WI38 (cell line): Measurements from ENCODE around the gene LHCGR.

Experiments
- H3K4me3 ChIP-seq: 2 replicates; pipeline ENCODE4 v1.5.1; 2011; ENCODE audit warnings: low read depth, mild to moderate bottlenecking, control low read depth, low read length
- TF ChIP-seq, protein P1 (sequence below): IDR thresholded peaks from 2 replicates; pipeline ENCODE4 v1.5.1; 2012; ENCODE audit warnings: low read depth, mild to moderate bottlenecking, control low read depth, low read length

Gene LHCGR

DNA sequence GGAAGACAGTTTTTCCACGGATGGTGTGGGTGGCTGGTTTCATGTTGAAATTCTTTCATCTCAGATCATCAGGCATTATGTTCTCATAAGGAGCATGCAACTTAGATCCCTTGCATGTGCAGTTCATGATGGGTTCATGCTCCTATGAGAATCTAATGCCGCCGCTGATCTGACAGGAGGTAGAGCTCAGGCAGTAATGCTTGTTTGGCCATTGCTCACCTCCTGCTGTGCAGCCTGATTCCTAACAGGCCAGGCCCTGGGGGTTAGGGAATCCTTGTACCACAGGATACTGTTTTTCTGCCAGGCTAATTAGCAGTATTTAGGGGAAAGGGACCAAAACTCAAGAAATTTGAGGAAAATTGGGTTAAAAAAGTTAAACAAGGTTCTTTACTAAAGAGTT lies 5.3 kb upstream of the LHCGR start:
- no peak overlapping the region for H3K4me3 ChIP-seq
- TF ChIP-seq, protein P1, sequence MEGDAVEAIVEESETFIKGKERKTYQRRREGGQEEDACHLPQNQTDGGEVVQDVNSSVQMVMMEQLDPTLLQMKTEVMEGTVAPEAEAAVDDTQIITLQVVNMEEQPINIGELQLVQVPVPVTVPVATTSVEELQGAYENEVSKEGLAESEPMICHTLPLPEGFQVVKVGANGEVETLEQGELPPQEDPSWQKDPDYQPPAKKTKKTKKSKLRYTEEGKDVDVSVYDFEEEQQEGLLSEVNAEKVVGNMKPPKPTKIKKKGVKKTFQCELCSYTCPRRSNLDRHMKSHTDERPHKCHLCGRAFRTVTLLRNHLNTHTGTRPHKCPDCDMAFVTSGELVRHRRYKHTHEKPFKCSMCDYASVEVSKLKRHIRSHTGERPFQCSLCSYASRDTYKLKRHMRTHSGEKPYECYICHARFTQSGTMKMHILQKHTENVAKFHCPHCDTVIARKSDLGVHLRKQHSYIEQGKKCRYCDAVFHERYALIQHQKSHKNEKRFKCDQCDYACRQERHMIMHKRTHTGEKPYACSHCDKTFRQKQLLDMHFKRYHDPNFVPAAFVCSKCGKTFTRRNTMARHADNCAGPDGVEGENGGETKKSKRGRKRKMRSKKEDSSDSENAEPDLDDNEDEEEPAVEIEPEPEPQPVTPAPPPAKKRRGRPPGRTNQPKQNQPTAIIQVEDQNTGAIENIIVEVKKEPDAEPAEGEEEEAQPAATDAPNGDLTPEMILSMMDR = no peak

DNA sequence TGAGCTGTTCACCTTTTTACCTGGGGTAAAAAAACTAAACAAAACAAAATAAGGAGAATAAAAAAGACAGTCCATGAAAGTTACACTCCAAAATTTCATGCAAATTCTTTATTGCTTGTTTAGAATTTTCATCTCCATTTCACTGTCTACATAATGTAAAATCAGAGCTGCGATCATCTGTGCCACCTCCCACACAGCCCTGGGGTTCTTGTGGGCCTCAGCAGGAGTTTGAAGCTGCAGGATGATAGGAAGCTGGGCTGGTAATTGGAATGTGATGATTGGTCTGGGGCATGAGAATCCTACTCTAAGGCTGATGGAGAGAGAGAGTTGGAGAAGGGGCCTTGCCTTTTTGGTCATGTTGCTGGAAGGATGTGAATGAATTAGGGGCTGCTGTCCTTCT lies 4.2 kb upstream of the LHCGR start:
- H3K4me3 ChIP-seq = no peak overlapping the region
- TF ChIP-seq, protein P1 = no peak

DNA sequence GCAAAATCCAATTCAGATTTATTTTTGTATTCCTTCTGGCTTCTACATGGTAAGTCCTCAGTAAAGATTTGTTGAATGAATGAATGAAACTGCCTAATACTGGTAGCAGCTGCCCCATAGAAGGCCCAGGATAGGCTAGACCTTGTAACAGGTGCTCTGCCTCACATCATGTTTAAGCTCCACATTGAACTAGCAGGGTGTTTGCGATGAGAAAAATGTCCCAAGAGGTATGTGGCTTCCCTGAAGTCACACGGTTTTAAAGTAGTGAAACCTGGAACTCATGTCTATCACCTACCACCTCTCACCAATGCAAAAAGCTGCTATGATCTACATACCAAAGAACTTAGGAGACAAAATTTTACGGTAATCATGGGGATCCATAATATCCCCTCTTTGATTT lies 765 bp upstream of the LHCGR start:
- H3K4me3 ChIP-seq = no peak overlapping the region
- TF ChIP-seq, protein P1 = no peak

DNA sequence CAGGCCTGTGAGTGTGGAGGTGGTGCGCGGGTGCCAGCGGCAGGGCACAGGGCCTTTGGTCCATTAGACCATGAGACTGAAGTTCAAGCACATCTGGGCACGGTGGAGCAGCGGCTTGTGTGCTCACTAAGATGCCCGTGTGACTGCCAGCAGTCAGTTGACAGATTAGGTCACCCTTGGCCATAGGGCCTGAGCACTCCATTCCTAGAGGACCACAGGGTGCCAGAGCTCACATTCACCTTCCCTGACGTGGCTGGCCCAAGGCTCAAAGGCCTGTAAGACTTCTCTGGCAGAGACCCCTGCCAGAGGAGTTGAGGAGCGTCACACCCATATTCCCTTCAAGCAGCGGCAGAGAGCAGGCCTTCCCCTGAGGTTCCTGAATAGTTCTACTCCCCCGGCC lies 650 bp downstream of the LHCGR start:
- peak overlapping the region; percentile 34; the same call in 1 of the 2 replicates for H3K4me3 ChIP-seq
- TF ChIP-seq, protein P1 = no peak

DNA sequence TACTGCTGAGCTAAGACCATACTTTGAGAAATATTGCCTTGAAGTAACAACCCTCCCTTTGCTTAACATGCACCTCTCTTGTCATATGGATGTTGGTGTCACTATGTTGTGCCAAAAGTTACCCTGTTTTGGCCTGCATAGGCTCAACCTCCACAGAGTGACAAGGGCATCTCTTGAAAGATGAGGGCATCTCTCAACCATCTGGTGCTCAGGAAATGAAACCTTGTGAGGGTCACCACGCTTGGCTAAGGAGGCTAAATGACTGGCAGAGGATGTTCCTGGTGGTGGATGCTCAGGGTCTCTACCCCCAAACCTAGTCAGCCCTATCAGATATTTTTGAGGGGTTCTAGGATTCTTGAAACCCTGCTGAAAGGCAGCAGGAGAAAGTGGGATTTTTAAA lies 2.3 kb downstream of the LHCGR start:
- TF ChIP-seq, protein P1 = no peak
- no peak overlapping the region for H3K4me3 ChIP-seq

DNA sequence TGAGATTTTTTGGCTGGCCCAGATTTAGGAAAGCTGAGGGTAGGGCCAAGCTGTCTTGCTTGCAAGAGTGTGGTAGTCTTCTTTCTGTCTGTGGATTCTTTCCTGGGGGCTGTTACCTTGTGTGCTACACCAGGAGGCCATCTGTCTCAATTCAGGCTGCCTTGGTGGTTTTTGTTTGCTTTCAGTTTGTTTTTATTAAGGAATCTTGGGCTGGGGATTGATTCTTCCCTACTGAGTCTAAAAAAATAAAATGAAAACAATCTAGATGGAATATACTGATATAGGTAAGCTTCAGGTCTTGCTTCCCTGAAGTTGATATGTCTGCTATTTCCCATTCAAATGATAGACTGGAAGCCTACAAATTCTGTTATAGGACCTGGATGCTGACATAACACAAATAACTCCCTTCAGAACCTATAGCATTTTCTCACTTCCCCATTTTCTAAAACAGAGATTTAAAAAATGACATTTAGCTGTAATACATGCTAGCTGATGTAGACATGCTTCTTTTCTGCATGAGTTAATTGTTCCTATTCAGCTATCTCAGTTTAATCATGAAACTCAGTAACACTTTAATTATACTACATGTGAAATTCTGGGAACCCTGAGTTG lies 5.3 kb downstream of the LHCGR start:
- TF ChIP-seq, protein P1 = no peak
- H3K4me3 ChIP-seq = no peak overlapping the region

DNA sequence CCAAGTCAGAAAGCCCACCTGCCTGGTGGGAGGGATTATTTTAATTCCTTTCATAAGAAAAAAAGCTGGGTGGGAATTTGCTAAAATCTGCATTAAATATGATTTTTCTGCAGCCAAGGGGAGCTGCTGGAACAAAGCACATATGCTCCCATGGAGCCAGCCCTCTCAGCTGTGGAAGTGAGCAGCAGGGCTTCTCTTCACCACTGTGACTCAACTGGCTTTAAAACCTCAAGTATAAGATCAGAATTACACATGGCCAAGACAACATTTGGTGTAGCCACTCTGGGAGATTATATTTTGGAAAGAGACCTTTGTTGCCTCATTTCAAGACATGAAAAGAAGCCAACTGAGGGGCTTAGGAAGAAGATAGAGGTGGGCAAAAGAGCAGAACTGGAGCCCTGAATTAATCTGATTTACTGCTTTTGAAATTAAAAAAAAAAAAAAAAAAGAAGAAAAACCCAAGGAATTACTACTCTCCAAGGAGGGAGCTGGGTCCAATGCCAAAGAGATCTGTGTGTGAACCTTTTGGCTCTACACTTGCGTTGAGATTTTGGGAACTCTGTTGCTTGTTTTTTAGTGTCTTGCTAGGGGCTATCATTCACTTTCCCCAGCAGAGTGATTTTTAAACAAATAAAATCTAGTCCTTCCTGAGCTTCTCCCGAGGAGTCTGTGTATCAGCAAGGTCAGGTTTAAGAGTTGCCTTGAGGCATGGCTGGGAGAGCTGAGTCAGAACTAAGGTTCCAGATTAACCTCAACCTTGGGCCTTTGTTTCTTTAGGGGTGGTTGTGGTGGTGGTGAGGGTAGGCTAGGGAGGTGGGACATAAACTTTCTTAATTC lies 6.0 kb downstream of the LHCGR start:
- TF ChIP-seq, protein P1 = no peak
- no peak overlapping the region for H3K4me3 ChIP-seq
